GM12864 (cell line): ENCODE data around the gene KCNA1.

ENCODE experiments used
- DNase-seq: peaks from one replicate; pipeline ENCODE4 v3.0.0-alpha.2; 2011; ENCODE audit warnings: low read depth
- H3K4me3 ChIP-seq: 2 replicates; pipeline ENCODE4 v1.5.1; 2011; ENCODE audit warnings: mild to moderate bottlenecking, low read depth, low read length, control low read depth
- TF ChIP-seq, protein P1 (sequence below): IDR thresholded peaks from 2 replicates; pipeline ENCODE4 v1.5.1; 2011; ENCODE audit warnings: low read depth, mild to moderate bottlenecking, moderate library complexity, low read length, control low read depth, inconsistent platforms; ENCODE audit errors: missing control alignments

Gene KCNA1

GRCh38 chr12:4910502-4911315 is 1.0 kb downstream of the KCNA1 start:
- DNase-seq = no peak
- TF ChIP-seq, protein P1, sequence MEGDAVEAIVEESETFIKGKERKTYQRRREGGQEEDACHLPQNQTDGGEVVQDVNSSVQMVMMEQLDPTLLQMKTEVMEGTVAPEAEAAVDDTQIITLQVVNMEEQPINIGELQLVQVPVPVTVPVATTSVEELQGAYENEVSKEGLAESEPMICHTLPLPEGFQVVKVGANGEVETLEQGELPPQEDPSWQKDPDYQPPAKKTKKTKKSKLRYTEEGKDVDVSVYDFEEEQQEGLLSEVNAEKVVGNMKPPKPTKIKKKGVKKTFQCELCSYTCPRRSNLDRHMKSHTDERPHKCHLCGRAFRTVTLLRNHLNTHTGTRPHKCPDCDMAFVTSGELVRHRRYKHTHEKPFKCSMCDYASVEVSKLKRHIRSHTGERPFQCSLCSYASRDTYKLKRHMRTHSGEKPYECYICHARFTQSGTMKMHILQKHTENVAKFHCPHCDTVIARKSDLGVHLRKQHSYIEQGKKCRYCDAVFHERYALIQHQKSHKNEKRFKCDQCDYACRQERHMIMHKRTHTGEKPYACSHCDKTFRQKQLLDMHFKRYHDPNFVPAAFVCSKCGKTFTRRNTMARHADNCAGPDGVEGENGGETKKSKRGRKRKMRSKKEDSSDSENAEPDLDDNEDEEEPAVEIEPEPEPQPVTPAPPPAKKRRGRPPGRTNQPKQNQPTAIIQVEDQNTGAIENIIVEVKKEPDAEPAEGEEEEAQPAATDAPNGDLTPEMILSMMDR = no peak
- H3K4me3 ChIP-seq = peak overlapping the region; percentile 43

DNA sequence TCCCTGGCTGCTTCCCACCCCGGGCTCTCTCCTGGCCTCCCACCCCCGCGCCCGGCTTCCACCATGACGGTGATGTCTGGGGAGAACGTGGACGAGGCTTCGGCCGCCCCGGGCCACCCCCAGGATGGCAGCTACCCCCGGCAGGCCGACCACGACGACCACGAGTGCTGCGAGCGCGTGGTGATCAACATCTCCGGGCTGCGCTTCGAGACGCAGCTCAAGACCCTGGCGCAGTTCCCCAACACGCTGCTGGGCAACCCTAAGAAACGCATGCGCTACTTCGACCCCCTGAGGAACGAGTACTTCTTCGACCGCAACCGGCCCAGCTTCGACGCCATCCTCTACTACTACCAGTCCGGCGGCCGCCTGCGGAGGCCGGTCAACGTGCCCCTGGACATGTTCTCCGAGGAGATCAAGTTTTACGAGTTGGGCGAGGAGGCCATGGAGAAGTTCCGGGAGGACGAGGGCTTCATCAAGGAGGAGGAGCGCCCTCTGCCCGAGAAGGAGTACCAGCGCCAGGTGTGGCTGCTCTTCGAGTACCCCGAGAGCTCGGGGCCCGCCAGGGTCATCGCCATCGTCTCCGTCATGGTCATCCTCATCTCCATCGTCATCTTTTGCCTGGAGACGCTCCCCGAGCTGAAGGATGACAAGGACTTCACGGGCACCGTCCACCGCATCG is 1.8 kb downstream of the KCNA1 start:
- H3K4me3 ChIP-seq = no peak overlapping the region
- no peak for DNase-seq

GRCh38 chr12:4914720-4915119 is 5.0 kb downstream of the KCNA1 start:
- DNase-seq = no peak
- TF ChIP-seq, protein P1 = no peak
- H3K4me3 ChIP-seq = no peak overlapping the region

More for the DNA sequence above, 1.8 kb downstream of the KCNA1 start:
- TF ChIP-seq, protein P1 = no peak

DNA sequence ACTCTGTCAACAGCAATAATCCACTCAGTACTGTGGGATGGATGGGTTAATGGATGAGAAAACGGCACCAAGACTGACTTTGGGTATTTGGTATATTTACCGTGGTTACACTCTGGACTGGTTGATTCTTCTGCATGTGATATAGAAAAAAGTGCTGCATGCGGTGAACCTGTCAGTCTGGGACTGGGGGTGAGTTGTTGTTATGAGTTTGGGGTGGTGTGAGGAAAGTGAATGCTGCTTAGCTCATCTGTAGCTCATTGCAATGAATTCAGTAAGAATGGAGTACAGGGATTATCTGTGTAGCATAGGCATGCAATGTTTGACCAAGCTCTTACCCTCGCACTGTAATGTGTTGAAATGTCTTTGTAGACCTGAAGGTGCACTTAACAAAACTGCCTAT is 6.0 kb downstream of the KCNA1 start:
- H3K4me3 ChIP-seq = no peak overlapping the region
- TF ChIP-seq, protein P1 = no peak
- DNase-seq = no peak

DNA sequence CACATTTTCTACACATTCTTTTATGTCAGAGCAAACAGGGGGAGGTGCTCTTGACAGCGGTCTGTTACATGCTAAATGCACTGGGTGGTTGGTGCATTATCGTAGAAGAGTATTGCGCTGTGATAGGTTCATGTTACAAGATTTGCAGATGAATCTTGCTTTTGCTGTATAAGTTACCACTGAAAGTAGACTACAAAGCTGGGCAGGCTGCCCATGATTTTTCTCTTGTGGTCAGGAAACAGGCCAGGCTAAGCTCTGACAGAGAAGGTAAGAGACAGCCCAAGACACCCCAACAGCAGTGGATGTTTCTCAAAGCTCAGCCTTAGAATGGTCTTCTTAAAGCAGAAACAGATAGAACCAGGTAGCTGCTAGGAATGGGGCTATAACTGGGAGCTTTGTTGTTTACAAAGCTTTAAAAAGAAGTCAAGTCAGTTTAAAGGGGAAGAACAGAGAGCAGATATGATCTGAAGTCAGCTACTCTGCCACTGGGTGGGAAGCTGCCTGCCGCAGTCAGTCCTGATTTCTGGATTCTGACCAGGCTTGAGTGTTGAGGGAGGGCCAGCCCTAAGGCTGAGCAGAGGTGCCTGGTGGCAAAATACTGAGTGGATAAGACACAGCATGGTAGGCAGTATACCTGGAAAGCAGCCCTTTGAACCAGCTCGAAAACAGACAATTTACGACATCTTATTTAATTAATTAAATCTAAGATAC is 9.4 kb downstream of the KCNA1 start:
- no peak for DNase-seq
- TF ChIP-seq, protein P1 = no peak
- H3K4me3 ChIP-seq = no peak overlapping the region

DNA sequence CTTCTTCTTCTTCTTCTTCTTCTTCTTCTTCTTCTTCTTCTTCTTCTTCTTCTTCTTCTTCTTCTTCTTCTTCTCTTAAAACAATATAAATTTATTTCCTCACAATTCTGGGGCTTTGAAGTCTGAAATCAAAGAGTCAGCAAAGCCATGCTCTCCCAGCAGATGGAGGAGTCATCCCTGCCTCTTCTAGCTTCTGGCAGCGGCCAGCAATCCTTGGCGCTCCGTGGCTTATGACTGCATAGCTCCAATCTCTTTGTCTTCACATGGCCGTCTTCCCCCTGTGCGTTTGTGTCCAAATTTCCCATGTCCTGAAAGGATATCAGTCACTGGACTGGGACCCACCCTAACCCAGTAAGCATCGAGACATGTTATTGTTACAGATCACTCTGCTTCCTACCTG is 22.9 kb downstream of the KCNA1 start:
- TF ChIP-seq, protein P1 = no peak
- no peak for DNase-seq
- no peak overlapping the region for H3K4me3 ChIP-seq
